HG03280 (cell line): ENCODE results near the gene BEND3.

Experiments used
- ATAC-seq: cut with Tn5 transposase; IDR thresholded peaks from one replicate; pipeline ENCODE4 v1.9.1; 2021; ENCODE audit warnings: mild to moderate bottlenecking, moderate library complexity; ENCODE audit not compliant: unreplicated experiment

Gene BEND3

DNA sequence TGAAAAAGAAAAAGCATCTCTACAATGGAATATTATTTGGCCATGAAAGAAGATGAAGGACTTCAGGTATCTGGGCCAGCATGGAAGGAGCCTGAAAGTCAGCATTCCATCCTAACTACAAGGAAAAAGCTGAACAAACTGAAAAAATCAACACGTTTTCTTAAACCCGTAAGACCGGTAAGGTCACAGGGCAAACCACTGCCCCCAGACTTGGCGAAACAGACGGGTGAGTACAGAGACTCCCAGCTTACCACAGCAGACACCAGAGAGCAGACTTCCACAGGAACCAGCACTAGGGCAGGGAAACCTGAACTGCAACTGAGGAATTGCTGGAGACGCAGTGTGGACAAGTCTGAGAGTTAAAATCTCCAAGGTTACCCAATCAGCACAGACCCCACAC is 31.4 kb downstream of the BEND3 start:
- no peak for ATAC-seq

DNA sequence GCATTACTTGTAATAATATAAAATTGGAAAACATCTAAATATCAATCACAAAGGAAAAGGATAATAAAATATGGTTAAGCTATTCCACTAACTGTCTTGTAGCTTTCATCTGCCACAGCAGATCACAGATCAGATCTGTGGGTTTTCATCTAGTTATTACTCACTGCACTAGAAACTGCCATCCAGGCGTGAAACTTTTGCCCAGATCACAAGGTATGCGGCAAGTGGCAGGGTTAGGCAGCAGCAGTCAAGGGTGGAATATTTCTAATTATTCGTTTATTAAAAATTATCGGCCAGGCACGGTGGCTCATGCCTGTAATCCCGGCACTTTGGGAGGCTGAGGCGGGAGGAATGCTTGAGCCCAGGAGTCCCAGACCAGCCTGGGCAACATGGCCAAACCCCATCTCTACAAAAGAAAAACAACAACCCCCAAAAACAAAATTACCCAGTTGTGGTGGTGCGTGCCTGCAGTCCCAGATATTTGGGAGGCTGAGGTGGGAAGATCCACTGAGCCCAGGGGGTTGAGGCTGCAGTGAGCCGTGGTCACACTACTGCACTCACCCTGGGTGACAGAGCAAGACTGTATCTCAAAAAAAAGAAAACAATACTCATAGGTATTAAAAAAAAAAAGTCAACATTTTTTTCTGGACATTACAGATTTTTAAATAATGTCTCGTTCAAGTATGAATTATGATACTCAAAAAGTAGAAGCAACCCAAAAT is 32.1 kb downstream of the BEND3 start:
- ATAC-seq: peak; percentile 72

DNA sequence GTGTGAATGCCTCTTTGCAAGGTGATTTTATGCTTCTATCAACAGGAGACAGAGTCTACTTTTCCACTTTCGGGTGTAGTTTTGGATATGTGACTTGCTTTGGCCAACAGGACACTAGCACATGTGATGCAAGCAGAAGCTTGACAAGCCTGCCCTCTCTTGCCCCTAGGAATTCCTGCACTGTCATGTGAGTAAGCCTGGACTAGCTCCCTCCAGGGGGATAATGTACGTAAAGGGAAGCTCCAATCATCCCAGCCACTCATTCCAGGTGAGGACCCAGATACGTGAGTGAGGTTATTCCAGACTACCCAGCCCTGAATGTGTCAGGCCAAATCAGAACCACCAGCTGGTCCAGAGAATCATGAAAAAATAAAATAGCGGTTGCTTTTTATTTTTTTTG is 33.3 kb downstream of the BEND3 start:
- no peak for ATAC-seq

DNA sequence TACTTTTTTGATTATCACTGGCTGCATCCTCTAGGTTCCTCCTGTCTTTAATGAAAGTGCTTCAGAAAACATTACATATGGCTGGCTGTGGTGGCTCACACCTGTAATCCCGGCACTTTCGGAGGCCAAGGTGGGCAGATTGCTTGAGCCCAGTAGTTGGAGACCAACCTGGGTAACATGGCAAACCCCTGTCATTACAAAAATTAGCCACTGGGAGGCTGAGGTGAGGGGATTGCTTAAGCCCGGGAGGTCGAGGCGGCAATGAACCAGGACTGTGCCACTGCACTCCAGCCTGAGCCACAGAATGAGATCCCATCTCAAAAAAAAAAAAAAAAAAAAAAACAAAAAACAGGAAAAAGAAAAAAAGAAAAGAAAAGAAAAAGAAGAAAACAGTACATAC is 35.3 kb downstream of the BEND3 start:
- ATAC-seq: no peak

DNA sequence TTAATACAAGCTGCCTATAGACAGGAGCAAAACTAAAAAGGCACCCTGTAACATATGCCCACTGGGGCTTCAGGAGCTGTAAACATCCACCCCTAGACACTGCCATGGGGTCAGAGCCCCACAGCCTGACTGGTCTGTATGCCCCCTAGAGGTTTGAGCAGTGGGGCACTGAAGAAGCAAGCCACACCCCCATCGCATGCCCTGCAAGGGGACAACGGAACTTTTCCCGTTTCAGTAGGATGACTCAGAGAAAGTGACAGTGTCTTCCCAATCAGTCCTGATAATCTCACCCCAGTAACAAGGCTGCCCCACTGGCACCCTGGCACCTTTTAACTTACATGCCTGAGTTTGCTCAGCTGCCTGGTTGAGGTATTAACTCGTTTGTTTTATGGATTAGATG is 35.9 kb downstream of the BEND3 start:
- no peak for ATAC-seq

DNA sequence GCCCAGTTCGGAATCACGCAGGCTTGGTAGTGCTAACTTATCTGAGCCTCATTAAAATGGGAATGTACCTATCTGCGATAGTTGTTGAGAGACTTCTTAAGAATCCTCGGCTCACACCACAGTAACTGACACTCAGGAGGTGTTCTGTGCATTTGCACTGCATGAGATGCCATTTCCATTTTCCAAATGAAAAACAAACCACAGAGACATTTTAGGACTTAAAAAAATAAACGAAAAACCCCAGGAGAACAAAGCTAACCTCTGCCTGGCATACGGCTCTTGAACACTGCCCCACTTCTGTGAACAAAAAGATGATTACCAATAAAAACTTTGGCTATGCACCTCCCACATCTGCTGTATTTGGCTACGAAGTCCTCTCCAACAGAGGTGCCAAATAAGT is 37.6 kb downstream of the BEND3 start:
- no peak for ATAC-seq

DNA sequence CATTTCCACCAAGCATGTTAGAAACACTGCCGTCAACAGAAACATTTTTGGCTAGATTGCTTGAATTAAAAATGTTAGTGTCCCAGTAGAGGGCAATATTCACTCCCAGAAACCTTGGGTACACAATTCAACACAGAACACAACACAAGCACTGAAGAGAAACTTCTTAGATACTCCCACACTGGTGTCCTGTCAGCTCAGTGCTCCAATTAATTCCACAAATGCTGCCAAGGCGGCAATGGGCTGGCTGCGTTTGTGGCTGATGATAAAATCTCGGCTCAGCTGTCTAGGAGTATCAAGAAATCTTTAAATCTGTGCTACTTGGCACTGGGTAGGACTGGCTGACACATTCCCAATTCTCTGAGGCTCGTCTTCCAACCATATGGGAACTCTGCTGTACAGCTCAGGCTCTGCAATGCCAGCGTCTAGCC is 39.3 kb downstream of the BEND3 start:
- no peak for ATAC-seq

DNA sequence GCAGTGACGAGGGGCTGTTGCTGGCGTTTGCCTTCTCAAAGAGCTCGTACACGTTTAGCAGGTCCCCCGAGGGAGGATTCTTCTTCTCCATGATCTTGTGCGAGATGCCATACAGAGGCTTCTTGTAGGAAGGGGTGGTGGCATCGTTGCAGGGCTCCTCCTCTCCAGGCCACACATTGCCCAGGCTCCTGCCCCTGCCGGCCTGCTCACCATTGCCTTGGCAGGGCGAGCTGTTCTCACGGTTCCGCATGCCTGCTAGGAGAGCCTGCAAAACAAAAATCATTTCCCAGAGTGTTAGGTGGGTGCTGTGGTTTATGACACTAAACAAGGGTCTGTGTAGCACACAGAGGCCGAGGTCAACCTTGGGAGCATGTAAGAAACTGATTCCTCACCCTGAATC is 44.6 kb downstream of the BEND3 start:
- no peak for ATAC-seq

DNA sequence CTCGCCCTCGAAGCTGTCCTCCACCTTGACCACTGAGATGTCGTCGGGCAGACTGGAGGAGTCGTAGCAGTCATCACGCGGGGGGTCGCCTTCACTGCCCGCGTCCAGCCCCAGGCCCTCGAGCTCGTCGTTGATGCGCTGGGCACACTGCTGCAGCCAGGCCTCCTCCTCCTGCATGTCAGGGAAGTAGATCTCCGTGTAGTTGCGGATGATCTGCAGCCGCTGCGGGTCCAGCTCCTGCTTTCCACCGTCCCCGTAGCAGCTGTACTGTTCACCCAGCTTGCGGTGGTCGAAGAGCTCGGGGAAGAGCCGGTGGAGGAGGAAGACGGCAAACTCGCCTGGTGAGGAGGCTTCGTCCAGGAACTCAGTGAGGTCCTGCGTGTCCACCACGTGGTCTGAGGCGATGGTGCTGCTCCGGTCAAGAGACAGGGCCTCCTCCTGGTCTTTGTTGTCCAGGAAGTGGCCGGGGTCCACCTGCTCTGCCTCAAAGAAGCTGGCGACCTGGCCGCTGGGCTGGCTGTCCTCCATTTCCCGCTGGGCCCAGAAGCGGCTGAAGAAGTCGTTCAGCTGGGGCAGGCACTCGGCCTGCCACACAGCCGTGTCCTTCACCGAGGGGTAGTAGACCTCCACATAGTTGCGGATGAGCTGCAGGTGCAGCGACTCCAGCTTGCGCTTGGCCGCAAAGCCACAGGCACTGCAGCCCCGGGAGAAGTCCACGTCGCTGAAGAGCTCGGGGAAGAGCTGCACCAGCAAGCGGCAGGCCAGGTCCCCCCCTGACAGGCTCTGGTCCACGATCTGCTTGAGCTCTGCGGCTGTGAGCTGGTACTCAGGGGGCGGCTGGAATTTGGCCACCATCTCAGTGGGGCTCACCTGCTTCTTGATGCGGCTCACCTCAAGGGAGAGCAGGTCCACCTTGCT is 45.4 kb downstream of the BEND3 start:
- ATAC-seq: no peak

DNA sequence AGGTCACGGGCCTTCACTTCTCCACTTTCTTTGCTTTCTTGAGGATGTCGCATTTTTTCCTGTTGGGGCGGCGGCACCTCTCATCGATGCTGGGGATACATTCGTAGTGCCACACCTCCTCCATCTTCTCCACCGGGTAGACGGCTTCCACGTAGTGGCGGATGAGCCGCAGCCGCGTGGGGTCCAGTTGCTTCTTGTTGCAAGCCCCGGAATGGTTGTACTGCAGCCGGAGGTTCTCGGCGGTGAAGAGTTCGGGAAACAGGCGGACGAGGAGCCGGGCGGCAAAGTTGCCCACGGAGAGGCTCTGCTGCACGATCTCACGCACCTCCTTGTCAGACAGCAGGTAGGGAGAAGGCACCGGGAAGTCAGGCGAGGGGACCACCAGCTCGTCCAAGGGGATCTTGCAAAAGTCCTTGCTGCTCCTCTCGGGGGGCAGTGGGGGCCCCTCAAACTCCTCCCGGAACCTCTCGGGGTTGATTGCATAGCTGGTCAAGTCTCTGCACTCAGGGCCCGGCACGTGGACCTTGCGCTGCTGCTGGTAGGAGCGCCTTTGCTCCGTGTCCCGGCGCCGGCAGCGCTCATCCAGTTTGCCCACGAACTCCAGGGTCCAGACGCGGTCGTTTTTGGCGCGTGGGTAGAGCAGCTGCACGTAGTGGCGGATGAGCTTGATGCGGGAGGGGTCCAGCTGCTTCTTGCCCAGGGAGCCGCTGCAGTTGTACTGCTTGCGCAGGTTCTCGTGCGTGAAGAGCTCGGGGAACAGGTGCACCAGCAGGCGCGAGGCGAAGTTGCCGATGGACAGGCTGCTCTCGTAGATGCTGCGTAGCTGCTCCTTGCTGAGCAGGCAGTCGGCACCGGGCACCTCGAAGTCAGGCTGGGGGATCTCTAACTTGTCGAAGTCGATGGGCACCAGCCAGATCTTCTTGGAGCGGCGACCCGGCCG is 46.4 kb downstream of the BEND3 start:
- no peak for ATAC-seq

DNA sequence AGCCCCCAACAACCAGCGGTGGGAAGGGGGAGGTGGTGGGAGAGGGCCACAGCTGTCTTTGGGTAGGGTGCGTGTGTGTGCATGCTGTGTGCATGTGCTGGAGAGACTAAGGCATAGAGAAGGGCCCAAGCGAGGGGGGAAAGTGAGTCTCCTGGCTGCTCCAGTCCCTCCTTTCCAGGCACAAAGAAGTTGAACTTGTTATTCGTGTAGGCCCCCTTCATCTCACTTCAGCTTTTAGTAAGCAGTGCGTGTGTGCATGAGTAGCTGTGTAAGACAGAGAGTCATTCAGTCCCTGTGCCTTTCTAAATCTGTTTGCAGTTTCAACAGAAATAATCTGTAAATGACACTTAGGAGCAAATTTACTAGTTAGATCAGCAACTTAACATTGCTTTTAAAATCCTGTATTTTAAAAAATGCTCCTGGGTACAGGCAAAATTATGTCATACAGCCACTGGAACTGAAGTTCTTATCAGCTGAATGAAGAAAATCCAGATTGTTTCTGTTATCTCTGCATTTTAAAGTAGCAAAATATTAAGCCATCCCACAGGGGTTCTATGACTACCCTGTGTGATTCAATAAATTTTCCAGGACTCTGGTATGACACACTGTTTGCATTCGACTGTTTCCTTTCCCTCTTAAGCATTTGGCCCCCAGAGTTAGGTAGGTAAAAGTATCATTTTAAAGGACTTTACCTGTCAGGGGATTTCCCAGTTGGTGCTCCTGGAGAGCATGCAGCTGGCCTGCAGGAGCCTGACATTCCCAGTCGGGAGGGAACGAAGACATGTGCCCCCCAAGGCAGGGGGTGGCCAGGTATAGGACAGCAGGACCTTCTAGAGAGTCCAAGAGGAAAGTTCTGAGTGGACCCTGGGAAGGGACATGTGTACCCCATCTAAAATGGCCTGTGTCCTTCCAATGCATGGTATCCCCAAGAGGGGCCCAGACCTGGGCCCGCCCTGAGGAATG is 48.3 kb downstream of the BEND3 start:
- ATAC-seq: no peak

DNA sequence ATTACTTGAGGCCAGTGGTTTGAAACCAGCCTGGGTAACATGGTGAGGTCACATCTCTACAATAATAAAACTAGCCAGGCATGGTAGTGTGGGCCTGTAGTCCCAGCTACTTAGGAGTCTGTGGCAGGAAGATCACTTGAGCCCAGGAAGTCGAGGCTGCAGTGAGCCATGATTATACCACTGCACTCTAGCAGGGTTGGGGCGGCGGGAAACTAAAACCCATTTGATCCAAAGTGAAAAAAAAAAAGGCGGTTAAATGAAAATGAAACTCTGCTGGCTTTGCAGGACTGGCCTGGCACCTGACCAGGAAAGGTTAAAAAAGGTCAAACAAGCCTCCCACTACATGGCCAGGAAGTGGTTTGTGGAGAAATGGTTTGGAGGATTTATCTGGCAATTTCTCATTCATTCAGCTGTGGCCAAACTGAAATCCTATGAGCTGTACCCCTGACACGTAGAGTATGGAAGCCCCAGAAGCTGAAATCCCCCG is 50.7 kb downstream of the BEND3 start:
- no peak for ATAC-seq

DNA sequence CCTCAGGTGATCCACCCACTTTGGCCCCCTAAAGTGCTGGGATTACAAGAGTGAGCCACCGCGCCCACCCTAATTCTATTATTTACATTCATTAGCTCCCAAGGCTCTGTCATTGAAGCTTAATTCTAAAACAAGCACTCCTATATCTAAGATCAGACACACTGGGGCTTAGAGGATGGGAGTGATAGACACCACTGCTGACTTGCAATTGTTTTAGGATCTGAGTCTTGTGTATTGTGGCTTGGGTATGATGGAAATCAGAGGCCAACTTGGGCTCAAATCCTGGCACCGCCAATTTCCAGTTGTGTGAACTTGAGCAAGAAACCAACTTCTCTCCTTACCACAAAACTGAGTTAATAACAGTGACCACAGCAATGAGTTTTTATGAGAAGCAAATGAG is 52.6 kb downstream of the BEND3 start:
- no peak for ATAC-seq

DNA sequence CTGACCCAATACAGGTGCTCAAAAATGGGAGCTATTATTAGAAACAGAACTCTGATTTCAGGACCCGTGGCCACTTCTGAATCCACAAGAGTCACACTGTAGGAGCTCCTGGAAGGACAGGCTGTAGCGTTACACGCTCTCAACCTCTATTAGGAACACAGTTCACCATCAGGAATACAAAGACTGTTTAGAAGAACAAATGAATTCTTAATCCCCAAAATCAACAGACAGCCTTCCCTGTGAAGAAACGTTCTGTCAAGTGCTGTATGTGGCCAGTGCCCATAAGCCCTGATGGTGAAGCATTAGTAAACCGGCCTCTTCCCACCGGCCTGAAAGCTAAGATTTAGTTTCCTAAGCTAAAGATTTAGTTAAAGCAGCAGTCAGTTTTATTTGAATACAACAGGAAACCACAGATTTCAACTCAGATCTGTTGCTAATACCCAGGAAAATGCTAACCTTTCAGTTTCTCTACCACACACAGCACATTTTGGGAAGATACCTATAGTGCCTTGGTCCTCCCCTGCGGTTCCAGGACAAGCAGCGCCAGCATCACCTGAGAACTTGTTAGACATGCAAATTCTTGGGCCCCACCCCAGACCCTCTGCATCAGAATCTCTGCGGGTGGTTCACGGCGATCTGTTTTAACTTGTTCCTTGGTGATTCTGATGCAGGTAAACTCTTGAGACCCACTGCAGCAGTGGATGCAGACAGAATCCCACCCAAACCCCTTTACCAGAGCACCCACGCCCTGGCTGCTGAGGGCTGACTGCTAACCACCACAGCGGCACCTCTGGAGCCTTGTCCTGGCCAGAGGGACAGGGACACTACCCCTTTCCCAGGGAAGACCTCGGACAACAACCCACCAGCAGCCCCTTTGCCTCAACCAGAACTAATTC is 53.9 kb downstream of the BEND3 start:
- ATAC-seq: peak; percentile 64

DNA sequence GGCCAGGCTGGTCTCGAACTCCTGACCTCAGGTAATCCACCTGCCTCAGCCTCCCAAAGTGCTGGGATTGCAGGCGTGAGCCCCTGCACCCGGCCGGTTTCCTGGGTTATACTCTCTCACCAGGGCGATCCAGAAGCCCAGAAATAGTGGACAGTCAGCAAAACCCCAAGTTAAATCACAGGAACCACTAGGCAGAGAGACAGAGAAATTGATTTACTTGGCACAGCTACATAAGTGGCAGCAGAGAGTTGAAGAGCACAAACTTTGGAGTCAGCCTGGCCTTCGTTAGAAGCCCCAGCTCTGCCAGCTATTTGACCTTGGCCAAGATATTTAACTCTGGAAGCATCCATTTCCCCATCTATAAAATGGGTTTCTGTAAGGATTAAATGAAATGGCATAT is 54.6 kb downstream of the BEND3 start:
- ATAC-seq: no peak

DNA sequence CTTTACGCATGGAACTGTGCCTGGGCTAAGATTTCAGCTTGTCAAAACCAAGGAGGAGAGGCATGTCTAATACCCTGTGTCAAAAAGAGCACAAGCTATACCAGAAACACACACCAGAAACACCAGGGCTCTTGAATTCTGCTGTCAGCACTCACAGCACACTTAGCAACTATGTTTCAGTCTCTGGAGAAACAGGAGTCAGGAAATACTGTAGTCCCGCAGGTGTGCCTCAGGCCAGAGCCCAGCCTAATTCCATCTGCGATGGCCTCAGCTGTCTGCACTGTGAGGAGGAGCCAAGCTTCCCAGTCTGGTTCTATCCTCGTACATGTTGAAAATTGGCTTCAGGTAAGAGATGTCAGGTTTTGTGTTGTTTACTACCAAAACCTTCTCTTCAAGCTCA is 55.7 kb downstream of the BEND3 start:
- ATAC-seq: no peak

DNA sequence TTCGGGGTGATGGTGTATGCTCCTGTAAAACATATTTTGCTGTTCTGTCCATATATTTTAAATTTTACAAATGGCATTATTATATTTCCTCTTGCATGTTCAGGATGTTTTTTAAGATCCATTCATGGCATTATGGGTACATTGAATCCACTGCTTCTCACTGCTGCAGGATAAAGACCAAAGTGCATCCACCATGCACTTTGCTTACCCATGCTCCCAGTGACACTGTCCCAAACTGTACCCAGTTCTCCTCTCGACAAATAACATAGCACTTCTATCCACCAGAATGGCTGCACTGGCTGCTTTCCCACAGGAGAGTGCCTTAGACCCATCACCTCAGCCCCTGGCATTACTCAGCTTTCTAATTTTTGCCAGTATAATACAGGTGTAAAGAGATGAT is 57.6 kb downstream of the BEND3 start:
- ATAC-seq: no peak

DNA sequence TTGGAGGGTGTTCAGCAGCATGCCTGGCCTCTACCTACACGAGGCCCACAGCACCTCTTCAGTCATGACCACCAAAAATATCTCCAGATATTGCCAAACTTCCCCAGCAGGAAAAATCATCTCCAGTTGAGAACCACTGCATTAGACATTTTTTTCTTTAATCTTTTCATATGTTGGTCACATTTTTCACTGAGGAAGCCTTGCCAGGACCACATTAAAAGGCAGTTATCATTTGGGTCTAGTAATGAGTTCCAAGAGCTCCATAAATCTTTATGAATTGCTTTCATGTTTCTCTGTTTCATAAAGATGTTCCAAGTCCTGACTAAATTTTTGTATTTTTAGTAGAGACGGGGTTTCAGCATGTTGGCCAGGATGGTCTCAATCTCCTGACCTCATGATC is 58.5 kb downstream of the BEND3 start:
- ATAC-seq: no peak

DNA sequence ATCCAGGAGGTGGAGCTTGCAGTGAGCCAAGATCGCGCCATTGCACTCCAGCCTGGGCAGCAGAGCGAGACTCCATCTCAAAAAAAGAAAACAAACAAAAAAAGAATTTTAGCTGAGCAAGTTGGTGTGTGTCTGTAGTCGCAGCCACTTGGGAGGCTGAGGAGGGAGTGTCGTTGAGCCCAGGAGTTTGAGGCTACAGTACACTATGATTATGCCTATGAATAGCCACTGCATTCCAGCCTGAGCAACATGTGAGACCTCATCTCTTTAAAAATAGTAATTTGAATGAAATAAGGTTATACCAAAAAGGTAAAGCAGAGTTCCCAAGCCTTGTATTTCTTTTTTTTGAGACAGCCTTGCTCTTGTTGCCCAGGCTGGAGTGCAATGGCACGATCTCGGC is 67.5 kb downstream of the BEND3 start:
- no peak for ATAC-seq
